BLaER1 (cell line): ENCODE data around the gene MOV10L1.
A peak's percentile ranks its signal among the peaks of the same experiment; 100 is the strongest.
"Not testable (repeated sequence)": the region's sequence is repeated elsewhere in the genome, so short reads cannot be mapped to it uniquely, and the experiment has no call there.

Source experiments
- H3K27ac ChIP-seq: shearing (Covaris generic); formaldehyde crosslinking; 2 replicates; pipeline ENCODE4 v1.8.1; 2022
- H3K27me3 ChIP-seq: shearing (Covaris generic); formaldehyde crosslinking; 2 replicates; pipeline ENCODE4 v1.8.1; 2022
- H3K36me3 ChIP-seq: shearing (Covaris generic); formaldehyde crosslinking; 2 replicates; pipeline ENCODE4 v1.8.1; 2022
- H3K4me1 ChIP-seq: shearing (Covaris generic); formaldehyde crosslinking; 2 replicates; pipeline ENCODE4 v1.8.1; 2022
- H3K4me2 ChIP-seq: shearing (Covaris generic); formaldehyde crosslinking; 2 replicates; pipeline ENCODE4 v1.8.1; 2022
- H3K4me3 ChIP-seq: shearing (Covaris generic); formaldehyde crosslinking; 2 replicates; pipeline ENCODE4 v1.8.1; 2022
- H3K9ac ChIP-seq: shearing (Covaris generic); formaldehyde crosslinking; 2 replicates; pipeline ENCODE4 v1.8.1; 2022
- H3K9me3 ChIP-seq: shearing (Covaris generic); formaldehyde crosslinking; 2 replicates; pipeline ENCODE4 v1.8.1; 2022
- H4K20me1 ChIP-seq: shearing (Covaris generic); formaldehyde crosslinking; 2 replicates; pipeline ENCODE4 v1.8.1; 2022
- Cebpa-rat ChIP-seq: shearing (Covaris generic); IDR thresholded peaks from 2 replicates; pipeline ENCODE4 v1.8.1; 2022

The MOV10L1 gene

DNA sequence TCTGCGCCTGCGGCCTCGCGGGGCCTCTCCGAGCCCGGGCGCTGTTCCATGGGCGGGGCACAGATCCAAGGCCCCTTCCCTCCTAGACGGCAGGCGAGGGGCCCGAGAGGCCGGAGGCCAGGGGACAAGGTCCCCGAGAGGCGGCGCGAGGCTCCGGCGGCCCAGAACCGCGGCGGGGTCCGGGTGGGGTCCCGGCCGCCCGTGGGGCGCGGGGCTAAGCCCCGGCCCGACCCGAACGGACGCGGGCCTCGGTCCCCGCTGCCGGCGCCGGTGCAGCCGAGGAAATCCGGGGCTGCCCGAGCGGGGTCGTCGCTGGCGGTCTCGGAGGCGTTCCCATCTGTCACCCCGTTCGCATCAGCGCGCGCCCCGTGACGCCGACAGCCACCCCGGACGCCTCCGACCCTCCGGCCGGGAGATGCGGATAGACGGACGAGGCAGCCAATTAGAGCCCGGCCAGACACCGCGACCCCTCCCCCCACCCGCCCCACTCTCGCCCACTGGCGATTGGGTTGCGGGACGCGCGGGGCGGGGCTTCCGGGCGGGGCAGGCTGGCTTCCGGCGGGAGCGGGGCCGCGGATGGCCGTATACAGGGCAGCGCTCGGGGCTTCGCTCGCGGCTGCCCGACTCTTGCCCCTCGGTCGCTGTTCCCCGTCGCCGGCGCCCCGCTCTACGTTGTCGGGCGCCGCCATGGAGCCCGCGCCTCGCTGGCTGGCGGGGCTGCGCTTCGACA is 110.8 kb downstream of the MOV10L1 start, which contains the start of gene SELENOO:
TSS of gene SELENOO (plus strand) at position 551 of the 730 bp plus-strand sequence. CDS start at position 577, 26 bp downstream.
- H3K9ac ChIP-seq: peak within 1 kb of the TSS; percentile 95
- H3K27ac ChIP-seq: peak within 1 kb of the TSS; percentile 94
- peaks cover 85% of the 10 kb centered on the region for H3K4me1 ChIP-seq
- peaks cover 63% of the 10 kb centered on the region for H3K36me3 ChIP-seq
- H3K27me3 ChIP-seq: no peaks in the 10 kb centered on the region
- no peak for TF ChIP-seq Cebpa-rat
- H3K4me3 ChIP-seq: peak within 1 kb of the TSS; percentile 96
- H4K20me1 ChIP-seq: peaks cover 78% of the 10 kb centered on the region
- no peaks in the 10 kb centered on the region for H3K9me3 ChIP-seq
- H3K4me2 ChIP-seq: peak within 1 kb of the TSS; percentile 98

DNA sequence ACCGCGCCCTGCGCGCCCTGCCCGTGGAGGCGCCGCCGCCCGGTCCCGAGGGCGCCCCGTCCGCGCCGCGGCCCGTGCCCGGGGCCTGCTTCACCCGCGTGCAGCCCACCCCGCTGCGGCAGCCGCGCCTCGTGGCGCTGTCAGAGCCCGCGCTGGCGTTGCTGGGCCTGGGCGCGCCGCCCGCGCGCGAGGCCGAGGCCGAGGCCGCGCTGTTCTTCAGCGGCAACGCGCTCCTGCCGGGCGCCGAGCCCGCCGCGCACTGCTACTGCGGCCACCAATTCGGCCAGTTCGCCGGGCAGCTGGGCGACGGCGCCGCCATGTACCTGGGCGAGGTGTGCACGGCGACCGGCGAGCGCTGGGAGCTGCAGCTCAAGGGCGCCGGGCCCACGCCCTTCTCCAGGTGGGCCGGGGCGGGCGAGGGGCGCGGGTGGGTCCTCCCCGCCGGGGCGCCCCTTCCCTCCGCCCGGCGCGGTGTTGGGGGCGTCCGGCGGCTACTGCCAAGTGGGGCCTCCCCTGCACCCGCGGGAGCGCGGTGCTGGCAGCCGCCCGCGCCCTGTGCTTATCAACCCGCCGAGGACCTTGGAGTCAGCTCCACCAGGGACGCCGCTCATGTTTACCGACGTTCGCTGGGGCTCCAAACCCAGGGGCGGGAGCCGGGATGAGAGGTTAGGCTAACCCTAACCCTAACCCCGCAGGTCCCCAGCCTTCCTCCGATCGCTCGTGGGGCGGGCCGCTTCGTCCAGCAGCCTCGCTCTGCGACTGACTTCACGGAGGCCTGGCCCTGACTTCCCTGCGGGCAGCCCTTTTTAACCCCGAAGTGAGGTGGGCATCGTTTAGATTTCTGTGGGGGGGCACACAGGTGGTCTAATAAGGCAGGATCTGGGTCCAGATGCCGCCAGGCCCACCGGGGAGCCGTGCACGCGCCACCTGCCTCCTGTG is 111.7 kb downstream of the MOV10L1 start:
- Histone ChIP-seq H3K36me3 (peaks cover 63% of the 10 kb centered on the region), H3K9me3 (no peaks in the 10 kb centered on the region), H3K4me3 (peak overlapping the region; percentile 96), H4K20me1 (peaks cover 78% of the 10 kb centered on the region), H3K4me2 (peak overlapping the region; percentile 89), H3K4me1 (peaks cover 85% of the 10 kb centered on the region), H3K27ac (peak overlapping the region; percentile 93), H3K9ac (peak overlapping the region; percentile 95), H3K27me3 (no peaks in the 10 kb centered on the region)
- TF ChIP-seq Cebpa-rat: no peak

DNA sequence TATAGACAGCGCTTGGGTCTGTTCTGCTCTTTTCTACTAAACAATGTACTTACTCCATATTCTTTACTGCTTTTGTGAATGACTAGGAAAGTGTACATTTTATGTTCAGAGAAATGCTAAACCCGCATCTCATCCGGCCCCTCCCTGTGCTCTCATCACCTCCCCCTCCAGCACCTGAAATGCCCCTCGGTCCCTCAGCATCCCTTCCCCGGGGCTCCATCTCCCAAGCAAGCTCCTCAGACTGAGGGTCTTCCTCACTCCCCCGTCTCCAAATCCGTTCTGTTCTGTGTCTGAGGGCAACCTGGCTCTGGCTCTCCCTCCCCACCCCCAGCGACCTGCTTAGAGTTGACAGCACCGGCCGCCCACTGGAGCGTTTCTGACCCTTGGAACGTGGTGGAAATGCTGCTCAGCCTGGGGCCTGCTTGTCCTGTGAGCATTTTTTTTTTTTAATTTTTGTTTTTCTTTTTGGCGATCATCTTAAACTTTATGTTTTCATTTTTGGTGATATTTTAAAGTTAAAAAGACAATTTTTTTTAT is 112.4 kb downstream of the MOV10L1 start:
- Histone ChIP-seq H3K27ac (peak overlapping the region; percentile 93), H3K27me3 (no peaks in the 10 kb centered on the region), H4K20me1 (peaks cover 78% of the 10 kb centered on the region), H3K4me3 (peak overlapping the region; percentile 96), H3K9ac (peak overlapping the region; percentile 95), H3K36me3 (peaks cover 62% of the 10 kb centered on the region), H3K4me1 (peaks cover 85% of the 10 kb centered on the region), H3K9me3 (no peaks in the 10 kb centered on the region), H3K4me2 (peak overlapping the region; percentile 89)
- no peak for TF ChIP-seq Cebpa-rat

DNA sequence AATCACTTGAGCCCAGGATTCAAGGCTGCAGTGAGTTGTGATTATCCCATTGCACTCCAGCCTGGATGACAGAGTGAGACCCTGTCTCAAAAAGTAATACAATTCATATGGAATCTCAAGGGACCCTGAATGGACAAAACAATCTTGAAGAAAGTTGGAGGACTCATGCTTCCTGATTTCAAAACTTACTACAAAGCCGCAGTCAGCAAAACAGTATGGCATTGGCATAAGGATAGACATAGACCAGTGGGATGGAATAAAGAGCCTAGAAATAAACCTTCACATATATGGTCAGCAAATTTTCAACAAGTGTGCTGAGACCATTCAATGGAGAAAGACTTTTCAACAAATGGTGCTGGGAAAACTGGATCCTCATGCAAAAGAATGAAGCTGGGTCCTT is 113.5 kb downstream of the MOV10L1 start:
- H3K36me3 ChIP-seq: peaks cover 53% of the 10 kb centered on the region
- peaks cover 85% of the 10 kb centered on the region for H3K4me1 ChIP-seq
- peak overlapping the region; percentile 89; the same call in 1 of the 2 replicates for H3K4me2 ChIP-seq
- H4K20me1 ChIP-seq: peaks cover 86% of the 10 kb centered on the region
- TF ChIP-seq Cebpa-rat: no peak
- H3K9me3 ChIP-seq: no peaks in the 10 kb centered on the region
- no peak overlapping the region for H3K9ac ChIP-seq
- H3K27ac ChIP-seq: no peak overlapping the region
- no peak overlapping the region for H3K4me3 ChIP-seq
- H3K27me3 ChIP-seq: no peaks in the 10 kb centered on the region

DNA sequence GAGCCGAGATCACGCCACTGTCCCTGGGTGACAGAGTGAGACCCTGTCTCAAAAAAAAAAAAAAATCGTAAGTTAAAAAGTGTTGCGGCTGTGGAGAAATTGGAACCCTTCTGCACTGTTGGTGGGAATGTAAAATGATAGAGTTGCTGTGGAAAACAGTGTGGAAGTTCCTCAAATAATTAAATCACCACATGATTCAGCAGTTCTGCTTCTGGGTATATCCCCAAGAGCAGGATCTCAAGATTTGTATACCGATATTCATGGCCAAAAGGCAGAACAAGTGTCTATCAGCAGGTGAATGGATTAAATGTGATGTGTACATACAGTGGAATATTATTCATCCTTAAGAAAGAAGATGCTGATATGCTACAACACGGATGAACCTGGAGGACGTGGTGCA is 114.8 kb downstream of the MOV10L1 start:
- Histone ChIP-seq H3K4me2 (peak overlapping the region; percentile 79), H4K20me1 (peaks cover 88% of the 10 kb centered on the region), H3K4me3 (no peak overlapping the region), H3K36me3 (peaks cover 48% of the 10 kb centered on the region), H3K9ac (0 out of 2 replicates have a peak overlapping the region, but pooled peaks have one; percentile 15), H3K27ac (peak overlapping the region; percentile 42; the same call in 1 of the 2 replicates), H3K27me3 (no peaks in the 10 kb centered on the region), H3K9me3 (no peaks in the 10 kb centered on the region), H3K4me1 (peaks cover 85% of the 10 kb centered on the region)
- TF ChIP-seq Cebpa-rat: no peak

DNA sequence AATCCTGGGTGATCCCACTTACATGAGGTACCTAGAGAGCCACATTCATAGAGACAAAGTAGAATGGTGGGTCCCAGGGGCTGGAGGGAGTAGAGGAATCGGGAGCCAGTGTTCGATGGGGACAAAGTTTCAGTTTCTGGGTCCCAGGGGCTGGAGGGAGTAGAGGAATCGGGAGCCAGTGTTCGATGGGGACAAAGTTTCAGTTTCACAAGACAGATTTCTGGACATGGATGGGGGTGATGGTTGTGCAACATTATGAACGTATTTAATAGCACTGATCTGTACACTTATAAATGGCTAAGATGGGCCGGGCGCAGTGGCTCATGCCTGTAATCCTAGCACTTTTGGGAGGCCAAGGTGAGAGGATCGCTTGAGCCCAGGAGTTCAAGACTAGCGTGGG is 115.2 kb downstream of the MOV10L1 start:
- H4K20me1 ChIP-seq: peaks cover 90% of the 10 kb centered on the region
- H3K4me1 ChIP-seq: peaks cover 85% of the 10 kb centered on the region
- H3K27me3 ChIP-seq, H3K4me3 ChIP-seq, H3K9me3 ChIP-seq: not testable (repeated sequence)
- peak overlapping the region; percentile 79 for H3K4me2 ChIP-seq
- H3K9ac ChIP-seq: 0 out of 2 replicates have a peak overlapping the region, but pooled peaks have one; percentile 15
- H3K27ac ChIP-seq: peak overlapping the region; percentile 42
- H3K36me3 ChIP-seq: peaks cover 47% of the 10 kb centered on the region

DNA sequence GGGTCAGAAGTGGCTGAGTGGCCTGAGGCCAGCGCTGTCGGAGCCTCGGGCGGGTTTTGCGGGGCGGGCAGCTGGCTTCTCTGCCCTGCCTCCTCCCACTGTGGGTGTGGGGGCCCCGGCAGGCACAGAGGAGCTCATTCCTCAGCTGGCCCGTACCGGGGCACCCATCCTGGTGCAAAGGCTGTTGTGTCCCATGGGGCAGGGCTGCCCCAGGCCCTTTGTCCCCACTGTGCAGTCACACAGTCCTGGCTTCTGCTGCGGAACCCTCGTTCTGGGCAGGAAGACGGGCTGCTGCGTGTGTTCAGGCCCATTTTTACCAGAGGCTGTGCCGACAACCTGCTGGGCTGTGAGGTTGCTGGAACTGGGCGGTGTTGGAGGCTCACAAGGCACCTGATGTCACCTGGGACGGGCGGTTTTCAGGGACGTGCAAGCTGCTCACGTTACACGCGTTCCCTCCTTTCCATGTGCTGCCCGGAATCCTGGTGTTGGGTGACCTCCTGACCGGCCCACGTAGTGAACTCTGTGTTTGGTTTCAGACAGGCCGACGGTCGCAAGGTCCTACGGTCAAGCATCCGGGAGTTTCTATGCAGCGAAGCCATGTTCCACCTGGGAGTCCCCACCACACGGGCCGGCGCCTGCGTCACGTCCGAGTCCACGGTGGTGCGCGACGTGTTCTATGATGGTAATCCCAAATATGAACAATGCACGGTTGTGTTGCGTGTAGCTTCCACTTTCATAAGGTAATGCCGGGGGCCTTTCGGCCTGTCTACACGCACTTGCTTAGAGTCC is 116.2 kb downstream of the MOV10L1 start:
- no peak for TF ChIP-seq Cebpa-rat
- peak overlapping the region; percentile 79 for H3K4me2 ChIP-seq

DNA sequence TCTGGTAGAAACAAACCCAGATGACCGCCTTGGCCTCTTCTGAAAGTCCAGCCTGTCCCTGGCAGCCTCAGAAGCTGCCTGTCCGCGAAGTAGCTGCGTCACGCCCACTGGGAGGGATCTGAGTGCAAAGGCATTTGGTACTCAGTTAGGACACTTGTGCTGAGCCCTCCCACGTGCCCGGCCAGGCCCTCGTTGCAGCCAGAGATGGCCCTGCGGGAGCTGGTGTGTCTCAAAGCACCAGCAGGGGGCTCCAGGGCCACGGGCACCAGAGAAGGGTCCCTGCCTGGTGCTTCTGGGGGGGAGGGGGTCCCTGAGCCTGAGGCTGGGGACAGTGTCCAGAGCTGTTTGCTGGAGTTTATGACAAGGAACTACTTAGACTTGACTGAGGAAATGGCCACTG is 116.8 kb downstream of the MOV10L1 start:
- Histone ChIP-seq H3K27me3 (no peaks in the 10 kb centered on the region), H3K9me3 (no peaks in the 10 kb centered on the region), H3K27ac (peak overlapping the region; percentile 42), H3K4me3 (no peak overlapping the region), H3K9ac (peak overlapping the region; percentile 15), H3K36me3 (peaks cover 63% of the 10 kb centered on the region), H3K4me1 (peaks cover 88% of the 10 kb centered on the region), H3K4me2 (peak overlapping the region; percentile 79), H4K20me1 (peaks cover 99% of the 10 kb centered on the region)
- TF ChIP-seq Cebpa-rat: no peak

More for the DNA sequence above, 116.2 kb downstream of the MOV10L1 start:
- H3K4me3 ChIP-seq: no peak overlapping the region
- peak overlapping the region; percentile 42 for H3K27ac ChIP-seq
- no peaks in the 10 kb centered on the region for H3K9me3 ChIP-seq
- peaks cover 88% of the 10 kb centered on the region for H3K4me1 ChIP-seq
- H3K9ac ChIP-seq: peak overlapping the region; percentile 15
- H4K20me1 ChIP-seq: peaks cover 99% of the 10 kb centered on the region
- H3K36me3 ChIP-seq: peaks cover 57% of the 10 kb centered on the region
- no peaks in the 10 kb centered on the region for H3K27me3 ChIP-seq
